ENCODE results near the gene DHRS7B. TPM values are rescaled to one million over a fixed set of nuclear protein-coding genes. Genes with fewer than 3 reads are reported as not detected.
"Not testable (repeated sequence)": the region's sequence is repeated elsewhere in the genome, so short reads cannot be mapped to it uniquely, and the experiment has no call there.

DHRS7B gene, protein sequence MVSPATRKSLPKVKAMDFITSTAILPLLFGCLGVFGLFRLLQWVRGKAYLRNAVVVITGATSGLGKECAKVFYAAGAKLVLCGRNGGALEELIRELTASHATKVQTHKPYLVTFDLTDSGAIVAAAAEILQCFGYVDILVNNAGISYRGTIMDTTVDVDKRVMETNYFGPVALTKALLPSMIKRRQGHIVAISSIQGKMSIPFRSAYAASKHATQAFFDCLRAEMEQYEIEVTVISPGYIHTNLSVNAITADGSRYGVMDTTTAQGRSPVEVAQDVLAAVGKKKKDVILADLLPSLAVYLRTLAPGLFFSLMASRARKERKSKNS
- 20.9 TPM for total RNA-seq
- long read RNA-seq, transcript DHRS7B-202 (7 exons, 2,175 nt) = major isoform, 23 of 38 reads
- long read RNA-seq, partial matches to known transcripts = 1 of 38 reads
- long read RNA-seq, other reads (novel, unspliced or antisense) = 10 of 38 reads

DNA sequence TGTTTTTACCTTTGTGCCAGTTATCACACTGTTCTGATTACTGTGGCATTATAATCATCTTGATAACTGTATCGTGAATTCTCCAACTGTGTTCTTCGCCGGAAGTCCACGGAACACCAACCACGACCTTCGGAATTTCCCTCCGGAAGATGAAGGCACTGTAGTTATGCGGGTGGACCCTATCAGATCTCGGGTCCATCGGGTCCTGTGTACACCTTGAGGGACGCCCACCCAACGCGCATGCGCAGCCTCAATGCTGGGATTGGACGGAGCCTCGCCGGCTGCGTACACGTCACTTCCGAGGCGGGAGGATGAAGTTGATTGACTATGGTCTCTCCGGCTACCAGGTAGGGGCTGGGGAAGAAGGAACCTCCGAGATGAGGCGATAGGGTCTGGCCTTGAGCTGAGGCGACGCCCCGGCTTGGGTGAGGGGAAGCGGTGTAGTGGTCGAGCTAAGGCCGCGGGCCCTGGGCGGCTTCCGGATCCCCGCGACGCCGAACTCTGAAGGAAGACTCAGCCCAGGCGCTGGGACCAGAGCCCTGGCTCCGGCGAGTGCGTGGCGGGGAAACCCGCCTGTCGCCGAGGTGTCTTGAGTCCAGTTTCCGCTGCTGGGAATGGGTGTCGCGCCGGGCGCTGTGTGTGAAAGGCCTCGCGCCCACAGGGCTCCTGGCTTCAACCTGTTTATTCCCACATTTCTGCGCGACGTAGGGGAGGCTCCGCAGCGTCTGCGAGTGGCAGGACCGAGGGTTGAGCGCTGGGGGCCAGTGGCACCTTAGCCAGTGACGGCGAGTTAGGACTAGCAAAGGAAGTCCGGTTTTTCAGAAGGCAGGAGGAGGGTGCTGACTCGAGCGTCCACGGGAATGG is at the start of gene DHRS7B:
TSS of gene DHRS7B (plus strand) at position 320 of the 864 bp plus-strand sequence. CDS start at position 328, 8 bp downstream.
- intact Hi-C loops (cut with DNase I) = no loop called here
- H3K4me1 ChIP-seq = peaks cover 15% of the 10 kb centered on the region
- H3K36me3 ChIP-seq = no peaks in the 10 kb centered on the region

DNA sequence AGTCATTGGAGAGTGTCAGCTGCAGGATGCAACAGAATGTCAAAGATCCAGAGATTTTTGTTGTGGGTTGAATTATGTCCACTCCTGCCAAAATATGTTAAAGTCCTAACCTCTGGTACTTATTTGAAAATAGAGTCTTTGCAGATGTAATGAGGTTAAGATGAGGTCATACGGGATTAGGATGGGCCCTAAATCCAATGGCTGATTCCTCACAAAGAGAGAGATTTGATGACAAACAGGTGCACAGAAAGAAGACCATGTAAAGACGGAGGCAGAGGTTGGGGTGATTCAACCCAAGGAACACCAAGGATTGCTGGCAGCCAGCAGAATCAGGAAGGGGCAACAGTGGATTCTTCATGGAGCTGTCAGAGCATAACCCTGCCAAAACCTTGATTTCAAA is 49.5 kb upstream of the DHRS7B start:
- Histone ChIP-seq H3K36me3 (no peaks in the 10 kb centered on the region), H3K27me3 (ENCODE audit: low read depth) (no peaks in the 10 kb centered on the region), H3K4me1 (no peaks in the 10 kb centered on the region), H3K27ac (no peak overlapping the region), H3K9me3 (no peaks in the 10 kb centered on the region), H3K4me3 (no peak overlapping the region)
- TF ChIP-seq, protein P1, sequence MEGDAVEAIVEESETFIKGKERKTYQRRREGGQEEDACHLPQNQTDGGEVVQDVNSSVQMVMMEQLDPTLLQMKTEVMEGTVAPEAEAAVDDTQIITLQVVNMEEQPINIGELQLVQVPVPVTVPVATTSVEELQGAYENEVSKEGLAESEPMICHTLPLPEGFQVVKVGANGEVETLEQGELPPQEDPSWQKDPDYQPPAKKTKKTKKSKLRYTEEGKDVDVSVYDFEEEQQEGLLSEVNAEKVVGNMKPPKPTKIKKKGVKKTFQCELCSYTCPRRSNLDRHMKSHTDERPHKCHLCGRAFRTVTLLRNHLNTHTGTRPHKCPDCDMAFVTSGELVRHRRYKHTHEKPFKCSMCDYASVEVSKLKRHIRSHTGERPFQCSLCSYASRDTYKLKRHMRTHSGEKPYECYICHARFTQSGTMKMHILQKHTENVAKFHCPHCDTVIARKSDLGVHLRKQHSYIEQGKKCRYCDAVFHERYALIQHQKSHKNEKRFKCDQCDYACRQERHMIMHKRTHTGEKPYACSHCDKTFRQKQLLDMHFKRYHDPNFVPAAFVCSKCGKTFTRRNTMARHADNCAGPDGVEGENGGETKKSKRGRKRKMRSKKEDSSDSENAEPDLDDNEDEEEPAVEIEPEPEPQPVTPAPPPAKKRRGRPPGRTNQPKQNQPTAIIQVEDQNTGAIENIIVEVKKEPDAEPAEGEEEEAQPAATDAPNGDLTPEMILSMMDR (IDR thresholded peaks at IDR 0.05) = no peak
- DNase-seq (no peak), ATAC-seq (no peak)
- intact Hi-C loops (cut with DNase I) = no loop called here

More for the DNA sequence above, at the start of gene DHRS7B:
- H3K27me3 ChIP-seq (ENCODE audit: low read depth) = no peaks in the 10 kb centered on the region
- H3K4me3 ChIP-seq = peak within 1 kb of the TSS; percentile 75
- no peaks in the 10 kb centered on the region for H3K9me3 ChIP-seq
- DNase-seq (peak; percentile 96), ATAC-seq (peak; percentile 98 to 99)
- TF ChIP-seq, protein P1 (IDR thresholded peaks at IDR 0.05) = no peak
- H3K27ac ChIP-seq = peak within 1 kb of the TSS; percentile 92

DNA sequence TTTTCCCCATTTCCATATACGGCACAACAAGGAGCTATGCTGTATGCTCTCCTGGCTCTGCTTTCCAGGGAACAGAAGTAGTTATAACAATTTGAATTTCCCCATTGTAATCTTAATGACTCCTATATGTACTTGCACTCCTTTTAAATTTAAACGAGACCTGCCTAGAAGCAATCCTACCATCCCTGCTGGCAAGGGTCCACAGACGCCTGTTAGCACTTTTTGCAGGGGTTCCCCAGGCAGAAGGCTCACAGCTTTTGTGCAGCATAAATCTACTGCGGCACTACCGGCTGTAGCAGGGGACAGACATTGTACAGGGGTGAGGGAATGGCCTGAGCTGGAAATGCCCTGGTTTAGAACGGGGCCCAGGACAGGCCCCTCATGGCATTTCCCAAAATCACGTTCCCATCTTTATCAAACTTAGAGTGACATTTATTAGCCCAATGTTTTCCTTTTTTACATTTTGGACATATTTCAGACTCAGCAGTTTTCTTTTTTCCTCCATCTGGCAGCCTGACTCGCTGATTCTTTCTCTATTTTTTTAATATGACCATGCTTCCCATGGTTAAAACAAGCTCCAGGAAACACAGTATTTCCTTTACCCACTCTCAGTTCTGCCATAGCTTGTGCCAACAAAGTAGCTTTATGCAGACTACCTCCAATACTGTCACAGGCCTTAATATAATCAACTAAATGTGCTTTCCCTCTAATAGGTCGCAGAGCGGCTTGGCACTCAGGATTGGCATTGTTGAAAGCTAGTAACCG is 48.6 kb upstream of the DHRS7B start:
- no peak overlapping the region for H3K27ac ChIP-seq
- H3K36me3 ChIP-seq = no peaks in the 10 kb centered on the region
- H3K4me1 ChIP-seq = no peaks in the 10 kb centered on the region
- TF ChIP-seq, protein P1 (IDR thresholded peaks at IDR 0.05) = no peak
- DNase-seq (no peak), ATAC-seq (no peak)
- H3K27me3 ChIP-seq (ENCODE audit: low read depth) = no peaks in the 10 kb centered on the region
- no peaks in the 10 kb centered on the region for H3K9me3 ChIP-seq
- no peak overlapping the region for H3K4me3 ChIP-seq
- intact Hi-C loops (cut with DNase I) = no loop called here

DNA sequence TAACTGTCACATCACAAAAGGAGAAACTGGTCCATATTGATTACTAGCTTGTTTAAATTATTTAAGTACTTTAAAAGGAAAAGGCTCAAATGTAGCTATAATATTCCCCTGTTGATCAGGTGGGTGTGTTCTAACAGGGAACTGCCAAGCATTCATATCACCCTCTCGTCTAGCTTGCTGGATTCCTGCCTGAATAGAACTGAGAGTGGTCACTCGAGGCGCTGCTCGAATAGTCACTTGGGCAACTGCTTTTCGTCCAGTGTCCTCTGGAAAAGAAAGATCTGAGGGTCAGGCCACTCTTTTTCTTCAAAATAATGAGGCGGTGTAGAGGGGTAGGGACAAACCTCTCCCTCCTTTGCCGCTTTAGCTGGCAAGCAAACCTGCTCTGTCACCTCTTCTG is 47.6 kb upstream of the DHRS7B start:
- Histone ChIP-seq H3K27me3 (ENCODE audit: low read depth) (no peaks in the 10 kb centered on the region), H3K36me3 (no peaks in the 10 kb centered on the region), H3K4me1 (no peaks in the 10 kb centered on the region), H3K9me3 (no peaks in the 10 kb centered on the region), H3K4me3 (no peak overlapping the region), H3K27ac (no peak overlapping the region)
- DNase-seq = no peak
- TF ChIP-seq, protein P1 (IDR thresholded peaks at IDR 0.05) = no peak
- ATAC-seq = no peak
- intact Hi-C loops (cut with DNase I) = no loop called here

DNA sequence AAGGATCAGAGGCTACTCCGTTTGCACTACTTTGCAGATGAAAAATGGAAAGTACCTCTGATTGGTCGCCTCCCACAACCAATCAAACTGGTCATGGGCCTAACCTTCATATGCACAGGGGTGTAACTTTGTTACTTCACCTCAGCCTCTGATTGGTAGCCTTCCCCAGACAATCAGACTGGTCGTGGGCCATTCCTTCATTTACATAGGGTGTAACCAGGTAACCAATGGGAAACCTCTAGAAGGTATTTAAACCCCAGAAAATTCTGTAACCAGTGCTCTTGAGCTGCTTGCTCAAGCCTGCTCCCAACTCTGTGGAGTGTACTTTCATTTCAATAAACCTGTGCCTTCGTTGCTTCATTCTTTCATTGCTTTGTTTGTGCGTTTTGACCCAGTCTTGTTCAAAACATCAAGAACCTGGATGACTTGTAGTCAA is 44.7 kb upstream of the DHRS7B start:
- Histone ChIP-seq H3K27me3 (ENCODE audit: low read depth) (no peaks in the 10 kb centered on the region), H3K4me3 (no peak overlapping the region), H3K27ac (no peak overlapping the region), H3K4me1 (no peaks in the 10 kb centered on the region), H3K9me3 (no peaks in the 10 kb centered on the region), H3K36me3 (no peaks in the 10 kb centered on the region)
- intact Hi-C loops (cut with DNase I) = no loop called here
- DNase-seq = no peak
- TF ChIP-seq, protein P1 (IDR thresholded peaks at IDR 0.05) = no peak
- no peak for ATAC-seq

DNA sequence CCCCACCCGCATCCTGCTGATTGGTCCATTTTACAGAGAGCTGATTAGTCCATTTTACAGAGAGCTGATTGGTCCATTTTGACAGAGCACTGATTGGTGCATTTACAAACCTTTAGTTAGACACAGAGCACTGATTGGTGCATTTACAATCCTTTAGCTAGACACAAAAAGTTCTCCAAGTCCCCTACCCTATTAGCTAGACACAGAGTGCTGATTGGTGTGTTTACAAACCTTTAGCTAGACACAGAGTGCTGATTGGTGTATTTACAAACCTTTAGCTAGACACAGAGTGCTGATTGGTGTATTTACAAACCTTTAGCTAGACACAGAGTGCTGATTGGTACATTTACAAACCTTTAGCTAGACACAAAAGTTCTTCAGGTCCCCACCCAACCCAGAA is 41.5 kb upstream of the DHRS7B start:
- H3K27me3 ChIP-seq (ENCODE audit: low read depth); DNase-seq; H3K36me3 ChIP-seq; intact Hi-C loops (cut with DNase I); H3K27ac ChIP-seq; ATAC-seq; H3K9me3 ChIP-seq; H3K4me3 ChIP-seq; H3K4me1 ChIP-seq: not testable (repeated sequence)
